Measurements from ENCODE around the gene KCNB1.

Gene KCNB1

DNA sequence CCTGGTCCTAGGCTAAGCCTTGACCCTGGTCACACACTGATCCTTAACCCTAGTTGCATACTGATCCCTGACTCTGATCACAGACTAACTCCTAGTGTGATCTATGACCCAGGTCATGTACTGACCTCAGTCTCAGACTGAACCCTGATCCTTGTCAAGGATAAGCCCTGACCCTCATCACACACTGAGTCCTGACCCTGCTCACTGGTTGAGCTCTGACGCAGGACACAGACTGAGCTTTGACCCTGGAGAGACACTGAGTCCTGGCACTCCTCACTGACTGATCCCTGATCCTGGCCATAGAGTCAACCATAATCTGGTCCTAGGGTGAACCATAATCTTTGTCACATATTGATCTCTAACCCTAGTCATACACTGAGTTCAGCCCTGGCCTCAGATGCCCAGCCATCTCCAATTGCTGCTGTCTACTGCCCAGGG is 37.9 kb downstream of the KCNB1 start:
- FAIRE-seq = peak; percentile 68
- DNase-seq (ENCODE audit: low spot score) = no peak

GRCh38 chr20:49437057-49437456 is 45.4 kb downstream of the KCNB1 start:
- FAIRE-seq = no peak
- no peak for DNase-seq (ENCODE audit: low spot score)

DNA sequence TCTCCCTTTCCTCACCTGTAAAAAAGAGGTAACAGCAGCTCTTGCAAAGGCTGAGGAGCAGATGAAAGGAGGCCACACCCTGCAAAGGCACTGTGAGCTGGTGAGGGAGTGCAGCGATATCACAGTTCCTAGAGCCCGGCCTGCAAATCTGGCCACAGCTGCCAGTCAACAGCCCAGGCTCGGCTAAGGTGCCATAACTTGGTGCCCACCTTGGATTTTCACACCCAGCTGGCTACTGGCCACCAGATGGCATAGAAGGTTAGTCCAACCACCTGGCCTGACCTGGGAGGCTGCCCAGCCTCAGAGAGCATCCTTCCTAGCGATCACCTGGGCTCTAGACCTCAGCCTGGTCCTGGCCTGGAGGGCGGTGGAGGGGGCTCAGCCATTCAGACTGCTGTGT is 46.8 kb downstream of the KCNB1 start:
- DNase-seq (ENCODE audit: low spot score) = no peak
- peak; percentile 23 for FAIRE-seq

- peak; percentile 67 for FAIRE-seq
- DNase-seq (ENCODE audit: low spot score) = no peak
These were observed 49.1 kb downstream of the KCNB1 start for GRCh38 chr20:49433333-49433732.

GRCh38 chr20:49432550-49432949 is 49.9 kb downstream of the KCNB1 start:
- FAIRE-seq (no peak), DNase-seq (ENCODE audit: low spot score) (no peak)

DNA sequence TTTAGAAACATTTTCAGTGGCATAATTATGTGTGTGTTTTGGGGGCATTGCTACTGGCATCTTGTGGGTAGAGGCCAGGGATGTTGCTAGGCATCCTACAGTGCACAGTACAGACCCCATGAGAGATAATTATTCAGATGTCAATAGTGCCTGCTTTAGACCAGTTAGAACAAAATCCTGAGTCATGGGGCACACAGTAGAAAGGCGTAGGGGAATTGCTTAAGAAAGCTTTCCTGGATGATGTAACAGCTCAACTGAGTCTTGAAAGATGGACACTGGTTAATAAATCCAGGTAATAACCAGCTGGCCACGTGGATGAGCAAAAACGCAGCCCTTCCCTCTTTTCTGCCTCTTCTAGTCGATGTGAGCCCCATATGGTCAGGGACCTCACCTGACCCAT is 51.1 kb downstream of the KCNB1 start:
- no peak for FAIRE-seq

DNA sequence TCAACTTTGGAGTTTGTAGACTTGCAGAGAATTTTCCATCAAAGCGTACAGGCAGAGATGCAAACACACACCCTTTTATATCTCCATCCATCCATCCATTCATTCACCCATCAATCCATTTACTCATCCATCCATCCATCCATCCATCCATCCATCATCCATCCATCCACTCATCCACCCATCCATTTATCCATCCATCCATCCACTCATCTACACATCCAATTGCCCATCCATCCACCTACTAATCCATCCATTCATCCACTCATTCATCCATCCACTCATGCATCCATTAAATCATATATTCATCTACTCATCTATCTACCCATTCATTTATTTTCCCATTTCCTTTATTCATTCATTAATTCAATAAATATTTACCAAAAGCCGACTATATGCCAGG is 52.1 kb downstream of the KCNB1 start:
- peak; percentile 73 for FAIRE-seq

More for the DNA sequence above, 51.1 kb downstream of the KCNB1 start:
- DNase-seq (ENCODE audit: low spot score) = no peak

GRCh38 chr20:49427751-49428518 is 54.5 kb downstream of the KCNB1 start:
- FAIRE-seq (peak; percentile 17), DNase-seq (ENCODE audit: low spot score) (no peak)

More for the DNA sequence above, 52.1 kb downstream of the KCNB1 start:
- no peak for DNase-seq (ENCODE audit: low spot score)

GRCh38 chr20:49426873-49427272 is 55.6 kb downstream of the KCNB1 start:
- DNase-seq (ENCODE audit: low spot score) = peak; percentile 33
- no peak for FAIRE-seq

DNA sequence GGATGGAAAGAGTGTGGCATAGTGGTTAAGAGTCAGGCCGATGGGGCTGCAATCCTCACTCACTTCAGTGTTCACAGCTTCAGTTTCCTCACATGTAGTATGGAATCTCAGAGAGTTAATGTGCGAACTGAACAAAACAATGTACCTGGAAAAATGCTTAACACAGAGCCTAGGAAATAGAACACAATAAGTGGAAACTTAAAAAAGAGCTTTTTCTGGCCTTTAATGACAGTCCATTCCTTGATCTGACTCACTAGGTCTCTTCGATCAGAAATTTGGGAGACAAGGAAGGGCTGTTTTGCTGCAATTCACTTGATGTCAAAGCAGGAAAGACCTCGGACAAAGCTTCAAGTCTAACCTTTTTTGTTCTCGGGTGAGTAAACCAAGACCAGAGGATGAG is 56.1 kb downstream of the KCNB1 start:
- DNase-seq (ENCODE audit: low spot score) = no peak
- FAIRE-seq = no peak

DNA sequence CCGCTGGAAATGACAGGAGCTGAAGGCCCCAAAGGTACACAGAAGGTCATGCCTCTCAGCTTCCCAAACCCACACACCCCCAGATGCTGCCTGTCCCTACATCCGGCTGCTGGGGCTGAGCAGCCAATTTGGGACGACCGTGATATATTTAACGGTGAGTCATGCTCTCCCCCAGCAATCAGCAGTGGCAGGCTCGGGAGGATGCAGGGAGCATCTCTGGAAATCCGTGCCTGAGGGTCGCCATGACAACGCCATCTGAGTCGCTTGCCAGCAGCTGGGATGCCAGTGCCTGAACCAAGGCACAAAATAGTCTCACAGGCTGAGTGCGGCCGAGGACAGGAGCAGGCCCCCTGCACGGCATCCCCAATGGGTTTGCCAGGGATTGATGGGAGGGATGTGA is 57.9 kb downstream of the KCNB1 start:
- peak; percentile 63 for DNase-seq (ENCODE audit: low spot score)
- FAIRE-seq = peak; percentile 27

DNA sequence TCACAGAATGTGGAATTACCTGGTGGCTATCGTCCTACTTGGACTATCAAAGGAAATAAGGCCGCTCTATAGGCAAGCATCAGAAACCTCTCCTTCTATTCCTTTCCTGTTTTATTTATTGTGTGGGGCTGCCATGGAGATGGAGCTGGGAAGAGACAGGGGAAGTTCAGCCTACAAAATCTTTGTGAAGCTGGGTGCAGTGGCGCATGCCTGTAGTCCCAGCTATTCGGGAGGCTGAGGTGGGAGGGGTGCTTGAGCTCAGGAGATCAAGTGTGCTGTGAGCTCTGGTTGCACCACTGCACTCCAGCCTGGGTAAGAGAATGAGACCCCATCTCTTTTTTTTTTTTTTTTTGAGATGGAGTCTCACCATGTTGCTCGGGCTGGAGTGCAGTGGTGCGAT is 60.3 kb downstream of the KCNB1 start:
- no peak for DNase-seq (ENCODE audit: low spot score)

DNA sequence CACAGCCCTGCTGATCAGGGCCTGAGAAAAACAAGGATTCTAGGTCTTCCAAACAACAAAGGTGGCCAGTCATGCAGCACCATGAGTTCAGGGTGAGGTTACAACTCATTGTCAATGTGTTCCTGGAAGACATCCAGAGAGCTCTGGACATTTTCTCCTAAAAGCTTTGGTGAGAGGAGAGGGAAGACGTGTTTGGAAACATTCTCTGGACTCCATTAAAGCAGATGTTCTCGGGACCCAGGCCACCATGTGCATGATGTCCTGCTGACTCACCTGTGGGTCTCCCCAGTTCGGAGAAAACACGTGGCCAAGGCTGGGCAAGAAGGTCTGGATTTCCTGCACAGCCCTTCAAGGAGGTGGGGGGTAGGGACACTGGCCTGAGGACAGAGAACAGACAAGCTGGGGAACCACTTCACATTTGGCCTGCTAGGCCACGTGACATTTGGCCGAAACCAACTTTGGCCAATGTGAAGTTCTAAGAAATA is 61.6 kb downstream of the KCNB1 start:
- FAIRE-seq (no peak), DNase-seq (ENCODE audit: low spot score) (no peak)

More for the DNA sequence above, 60.3 kb downstream of the KCNB1 start:
- FAIRE-seq = no peak

DNA sequence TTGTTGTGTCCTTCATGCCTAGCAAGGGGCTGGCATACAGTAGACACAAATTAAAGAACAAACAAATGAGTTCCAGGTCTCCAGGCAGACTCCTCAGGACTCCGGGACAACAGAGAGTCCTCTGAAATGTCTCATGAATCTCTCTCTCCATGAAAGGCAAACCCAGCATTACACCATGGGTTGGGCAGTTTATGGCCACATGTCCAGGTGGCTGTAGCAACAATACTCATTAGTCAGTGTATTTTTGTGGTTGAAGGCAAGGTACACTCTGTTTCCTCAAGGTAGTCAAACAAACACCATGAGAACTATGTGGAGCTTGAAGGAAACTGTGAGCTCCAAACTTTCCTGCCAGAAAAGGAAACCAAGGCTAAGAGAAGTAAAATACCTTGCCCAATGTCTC is 62.2 kb downstream of the KCNB1 start:
- FAIRE-seq = no peak
- no peak for DNase-seq (ENCODE audit: low spot score)

- FAIRE-seq (no peak), DNase-seq (ENCODE audit: low spot score) (no peak)
These were observed 62.7 kb downstream of the KCNB1 start for GRCh38 chr20:49419785-49420184.

DNA sequence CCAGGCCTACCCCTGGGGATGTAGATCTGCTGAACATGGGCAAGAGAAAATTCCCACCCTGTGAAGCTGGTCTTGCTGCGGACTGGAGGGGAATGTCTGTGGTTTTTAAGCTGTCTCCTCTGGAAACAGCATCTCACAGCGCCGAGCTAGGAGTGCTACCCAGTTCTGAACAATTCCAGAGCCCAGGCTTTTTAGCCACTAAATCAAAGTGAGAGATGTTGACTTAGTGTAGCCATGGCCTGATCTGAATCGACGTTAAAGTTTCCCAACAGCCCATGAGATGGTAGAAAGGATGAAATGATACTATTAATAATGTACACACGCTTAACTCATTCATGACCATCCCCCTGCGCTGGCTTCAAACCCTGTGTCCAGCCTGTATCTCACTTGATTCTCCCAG is 63.7 kb downstream of the KCNB1 start:
- FAIRE-seq = no peak
- no peak for DNase-seq (ENCODE audit: low spot score)

GRCh38 chr20:49417843-49418555 is 64.5 kb downstream of the KCNB1 start:
- DNase-seq (ENCODE audit: low spot score) (no peak), FAIRE-seq (no peak)

DNA sequence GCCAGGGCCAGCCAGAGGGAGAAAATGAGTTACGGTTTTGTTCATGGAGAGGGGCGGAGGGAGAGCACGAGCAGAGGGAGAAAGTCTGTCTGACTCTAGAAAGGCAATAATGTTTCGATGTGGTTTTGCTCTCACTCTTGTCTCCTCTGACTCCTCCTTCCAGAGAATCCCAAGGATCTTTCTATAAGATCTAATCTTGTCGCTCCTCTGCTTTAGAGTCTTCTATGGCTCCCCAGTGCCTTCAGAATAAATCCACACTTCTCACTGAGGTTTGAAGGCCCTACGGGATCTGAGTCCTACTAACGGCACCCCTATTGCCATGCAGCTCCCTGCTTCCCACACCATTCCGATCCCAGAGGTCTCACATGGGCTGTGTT is 66.8 kb downstream of the KCNB1 start:
- FAIRE-seq = no peak
- DNase-seq (ENCODE audit: low spot score) = no peak

DNA sequence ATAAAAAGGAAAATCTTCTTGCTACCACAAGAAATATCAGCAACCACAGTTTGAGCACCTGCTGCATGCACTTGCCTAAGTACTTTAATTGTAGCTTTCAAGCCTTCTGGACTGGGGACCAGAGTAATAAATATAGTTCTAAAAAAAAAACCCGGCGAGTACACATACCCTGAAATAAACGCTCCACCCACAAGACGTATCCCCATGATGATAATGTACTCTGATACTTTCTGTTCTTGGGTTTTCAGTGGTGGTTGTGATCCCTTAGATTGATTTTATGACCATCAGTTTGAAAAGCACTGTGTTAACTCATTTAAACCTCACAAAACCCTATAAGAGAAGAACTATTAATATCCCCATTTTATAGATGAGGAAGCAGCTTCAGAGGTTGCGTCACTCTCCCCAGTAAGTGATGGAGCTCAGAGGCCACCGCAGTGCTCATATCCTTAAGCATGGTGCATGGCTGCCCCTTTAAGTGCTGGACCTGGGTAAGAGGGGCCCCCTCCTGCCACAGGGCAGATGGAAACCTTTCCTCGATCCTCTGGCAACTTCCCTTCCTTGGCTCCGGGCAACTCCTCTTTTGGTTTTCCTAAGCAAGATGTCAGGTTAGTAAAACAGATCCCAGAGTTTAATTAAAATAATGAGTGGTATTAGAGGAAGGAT is 67.3 kb downstream of the KCNB1 start:
- DNase-seq (ENCODE audit: low spot score) = no peak

GRCh38 chr20:49413677-49414076 is 68.8 kb downstream of the KCNB1 start:
- FAIRE-seq (no peak), DNase-seq (ENCODE audit: low spot score) (no peak)

More for the DNA sequence above, 67.3 kb downstream of the KCNB1 start:
- FAIRE-seq = peak; percentile 56

- FAIRE-seq = no peak
- no peak for DNase-seq (ENCODE audit: low spot score)
These were observed 69.5 kb downstream of the KCNB1 start for GRCh38 chr20:49412953-49413352.

GRCh38 chr20:49412254-49412653 is 70.2 kb downstream of the KCNB1 start:
- peak; percentile 5 for FAIRE-seq
- DNase-seq (ENCODE audit: low spot score) = no peak
